ENCODE results near the gene TFF1.

- TF ChIP-seq, protein P1, sequence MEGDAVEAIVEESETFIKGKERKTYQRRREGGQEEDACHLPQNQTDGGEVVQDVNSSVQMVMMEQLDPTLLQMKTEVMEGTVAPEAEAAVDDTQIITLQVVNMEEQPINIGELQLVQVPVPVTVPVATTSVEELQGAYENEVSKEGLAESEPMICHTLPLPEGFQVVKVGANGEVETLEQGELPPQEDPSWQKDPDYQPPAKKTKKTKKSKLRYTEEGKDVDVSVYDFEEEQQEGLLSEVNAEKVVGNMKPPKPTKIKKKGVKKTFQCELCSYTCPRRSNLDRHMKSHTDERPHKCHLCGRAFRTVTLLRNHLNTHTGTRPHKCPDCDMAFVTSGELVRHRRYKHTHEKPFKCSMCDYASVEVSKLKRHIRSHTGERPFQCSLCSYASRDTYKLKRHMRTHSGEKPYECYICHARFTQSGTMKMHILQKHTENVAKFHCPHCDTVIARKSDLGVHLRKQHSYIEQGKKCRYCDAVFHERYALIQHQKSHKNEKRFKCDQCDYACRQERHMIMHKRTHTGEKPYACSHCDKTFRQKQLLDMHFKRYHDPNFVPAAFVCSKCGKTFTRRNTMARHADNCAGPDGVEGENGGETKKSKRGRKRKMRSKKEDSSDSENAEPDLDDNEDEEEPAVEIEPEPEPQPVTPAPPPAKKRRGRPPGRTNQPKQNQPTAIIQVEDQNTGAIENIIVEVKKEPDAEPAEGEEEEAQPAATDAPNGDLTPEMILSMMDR (IDR thresholded peaks at IDR 0.05; ENCODE audit: borderline replicate concordance, extremely low read depth, low read length, poor library complexity, severe bottlenecking), result peak; percentile 78
- TF ChIP-seq EZH2 (IDR thresholded peaks at IDR 0.05; ENCODE audit: borderline replicate concordance, low read depth, low read length, severe bottlenecking), result no peak
These were observed 15.1 kb upstream of the TFF1 start for GRCh38 chr21:42381347-42381984.
